Type B pancreatic cell (in vitro differentiated cells): ENCODE measurements around the gene DYNC1I1. TPM values are rescaled to one million over a fixed set of nuclear protein-coding genes. Genes with fewer than 3 reads are reported as not detected.

Source experiments
- DNase-seq: peaks from one replicate; pipeline ENCODE4 v3.0.0; 2021; ENCODE audit warnings: mixed read lengths; ENCODE audit not compliant: unreplicated experiment; ENCODE audit errors: extremely low spot score
- H3K27ac Mint-ChIP-seq: 2 replicates; pipeline ENCODE4 v1.8.0; 2021; ENCODE audit warnings: mild to moderate bottlenecking, mixed read lengths
- H3K27me3 Mint-ChIP-seq: 2 replicates; pipeline ENCODE4 v1.8.0; 2021; ENCODE audit warnings: mixed read lengths
- H3K36me3 Mint-ChIP-seq: 2 replicates; pipeline ENCODE4 v1.8.0; 2021; ENCODE audit warnings: mixed read lengths
- H3K4me1 Mint-ChIP-seq: one replicate; pipeline ENCODE4 v1.8.0; 2021; ENCODE audit warnings: mixed read lengths; ENCODE audit not compliant: unreplicated experiment
- H3K4me3 Mint-ChIP-seq: 2 replicates; pipeline ENCODE4 v1.8.0; 2021; ENCODE audit warnings: mild to moderate bottlenecking, mixed read lengths
- H3K9me3 Mint-ChIP-seq: 2 replicates; pipeline ENCODE4 v1.8.0; 2021; ENCODE audit warnings: mixed read lengths
- CTCF ChIP-seq: fragments of 200-600 bp; sonication (generic); conservative IDR thresholded peaks from 2 replicates; pipeline ENCODE4 v1.5.0; 2021; ENCODE audit warnings: antibody characterized with exemption, mild to moderate bottlenecking
- long read RNA-seq: library from polyadenylated mRNA; unstranded; transcript quantifications from one replicate; pipeline ENCODE4 v2.0.0, GENCODE V29; 2020
- total RNA-seq: library from RNA; stranded (reverse); gene quantifications from 2 replicates; pipeline ENCODE4 v1.2.1, GENCODE V29; 2021; ENCODE audit warnings: low replicate concordance

DYNC1I1 gene
- total RNA-seq = 2.5 and 4.0 TPM in 2 replicates
- long read RNA-seq, partial matches to known transcripts = 5 of 16 reads
- long read RNA-seq, other reads (novel, unspliced or antisense) = 7 of 16 reads

DNA sequence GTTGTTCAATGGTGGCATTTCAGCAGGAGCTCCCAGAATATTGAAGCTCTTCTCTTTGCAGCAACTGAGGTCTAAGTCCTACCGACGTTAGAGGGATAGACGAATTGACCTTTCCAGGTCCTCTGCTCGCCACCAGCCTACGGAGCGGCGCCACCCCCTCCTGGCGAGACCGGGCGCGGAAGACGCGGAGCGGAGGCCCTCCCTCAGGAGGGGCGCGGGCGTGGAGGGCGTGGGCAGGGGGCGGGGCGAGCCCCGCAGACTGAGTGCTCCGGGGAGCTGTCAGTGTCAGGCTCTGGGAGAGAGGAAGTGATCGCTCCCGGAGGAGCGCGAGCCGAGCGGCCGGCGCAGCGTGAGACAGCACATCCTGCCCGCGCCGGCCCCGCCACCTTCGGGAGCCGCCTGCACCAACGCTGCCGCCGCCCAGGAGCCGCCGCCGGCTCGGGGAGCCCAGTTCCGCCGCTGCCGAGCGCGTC, at the start of gene DYNC1I1:
DYNC1I1 (plus strand) TSS at position 257 of the 473 bp plus-strand sequence. CDS start 32,176 bp downstream, outside the sequence.
- DNase-seq = peak; percentile 75
- Mint-ChIP-seq H3K9me3 (no peaks in the 10 kb centered on the region), H3K4me3 (peak within 1 kb of the TSS; percentile 90), H3K4me1 (peaks cover 11% of the 10 kb centered on the region), H3K27me3 (peaks cover 52% of the 10 kb centered on the region), H3K36me3 (no peaks in the 10 kb centered on the region), H3K27ac (peak within 1 kb of the TSS; percentile 33)
- TF ChIP-seq CTCF = no peak

- H3K4me3 Mint-ChIP-seq = no peak overlapping the region
- DNase-seq = no peak
- H3K36me3 Mint-ChIP-seq = no peaks in the 10 kb centered on the region
- peak; percentile 76 for TF ChIP-seq CTCF
- H3K27me3 Mint-ChIP-seq = peaks cover 39% of the 10 kb centered on the region
- no peaks in the 10 kb centered on the region for H3K9me3 Mint-ChIP-seq
- peaks cover 14% of the 10 kb centered on the region for H3K4me1 Mint-ChIP-seq
- H3K27ac Mint-ChIP-seq = no peak overlapping the region
Measured at GRCh38 chr7:95723583-95724180, 48.7 kb upstream of the DYNC1I1 start.

GRCh38 chr7:95725205-95725604, 47.1 kb upstream of the DYNC1I1 start:
- no peaks in the 10 kb centered on the region for H3K9me3 Mint-ChIP-seq
- H3K27me3 Mint-ChIP-seq = peaks cover 37% of the 10 kb centered on the region
- no peak for TF ChIP-seq CTCF
- H3K4me3 Mint-ChIP-seq = no peak overlapping the region
- peaks cover 5% of the 10 kb centered on the region for H3K4me1 Mint-ChIP-seq
- DNase-seq = no peak
- H3K36me3 Mint-ChIP-seq = no peaks in the 10 kb centered on the region
- H3K27ac Mint-ChIP-seq = no peak overlapping the region

DNA sequence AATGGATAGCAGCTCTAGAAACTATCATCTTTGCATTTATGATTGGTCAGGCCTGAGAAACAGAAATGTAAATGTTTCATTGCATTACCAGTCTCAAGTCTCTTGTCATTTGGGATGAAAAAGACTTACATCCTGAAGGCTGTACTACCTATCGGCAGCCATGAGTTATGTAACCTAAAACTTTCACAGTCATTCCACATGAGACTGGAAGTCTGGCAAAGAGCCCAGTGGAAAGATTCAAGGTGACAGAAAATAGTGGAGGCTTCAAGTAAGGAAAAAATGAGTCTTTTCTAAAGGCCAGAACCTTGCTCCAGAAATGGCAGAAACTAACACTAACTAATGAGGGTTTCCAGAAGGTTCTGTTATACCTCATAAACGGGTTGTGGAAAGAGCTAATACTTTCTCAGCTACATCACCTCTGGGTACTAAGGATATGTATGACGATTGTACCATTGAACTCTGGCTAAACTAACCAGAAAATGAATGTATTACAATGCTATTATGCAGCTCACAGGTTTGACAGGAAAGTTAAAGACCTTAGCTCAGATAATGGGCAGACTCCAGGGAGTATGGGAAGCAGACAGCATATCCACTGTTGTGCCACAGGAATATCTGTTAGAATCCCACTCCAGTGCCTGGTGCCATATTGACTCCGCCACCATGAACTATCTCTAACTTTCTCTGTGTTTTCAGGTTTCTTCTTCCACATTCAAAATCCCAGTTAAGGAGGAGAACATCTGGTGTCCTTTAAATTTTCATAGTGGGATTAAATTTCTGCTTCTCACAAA, 41.7 kb upstream of the DYNC1I1 start:
- Mint-ChIP-seq H3K27me3 (peaks cover 24% of the 10 kb centered on the region), H3K4me1 (no peaks in the 10 kb centered on the region), H3K27ac (no peak overlapping the region), H3K4me3 (no peak overlapping the region), H3K9me3 (no peaks in the 10 kb centered on the region), H3K36me3 (no peaks in the 10 kb centered on the region)
- TF ChIP-seq CTCF = no peak
- no peak for DNase-seq

DNA sequence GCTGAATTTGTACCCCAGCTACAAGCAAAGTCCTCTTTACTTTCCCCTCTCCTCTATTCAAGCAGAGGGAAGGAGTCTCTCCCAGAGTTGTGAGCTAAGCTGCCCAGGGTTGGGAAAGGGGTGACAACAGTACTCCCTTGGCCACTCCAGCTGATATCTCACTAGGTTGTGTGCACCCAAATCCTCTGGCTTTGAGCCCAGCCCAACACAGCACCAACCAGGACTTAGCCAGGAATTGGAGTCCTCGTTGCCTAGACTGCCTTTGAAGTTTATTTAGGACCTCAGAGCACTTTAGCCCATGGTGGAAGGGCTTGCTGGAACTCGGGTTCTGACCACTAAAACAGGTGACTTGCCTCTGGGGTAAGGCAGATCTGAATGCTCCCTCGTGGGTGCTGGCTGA, 35.7 kb upstream of the DYNC1I1 start:
- Mint-ChIP-seq H3K4me3 (no peak overlapping the region), H3K27ac (no peak overlapping the region)
- no peak for TF ChIP-seq CTCF

More for the DNA sequence above, 35.7 kb upstream of the DYNC1I1 start:
- H3K4me1 Mint-ChIP-seq = no peaks in the 10 kb centered on the region
- peaks cover 15% of the 10 kb centered on the region for H3K27me3 Mint-ChIP-seq
- H3K9me3 Mint-ChIP-seq = no peaks in the 10 kb centered on the region
- no peaks in the 10 kb centered on the region for H3K36me3 Mint-ChIP-seq
- DNase-seq = no peak
